ENCODE results near the gene NEUROD1. TPM values are rescaled to one million over a fixed set of nuclear protein-coding genes. Genes with fewer than 3 reads are reported as not detected.

The NEUROD1 gene
- total RNA-seq, 2 donors from 2014 or later, result not detected

DNA sequence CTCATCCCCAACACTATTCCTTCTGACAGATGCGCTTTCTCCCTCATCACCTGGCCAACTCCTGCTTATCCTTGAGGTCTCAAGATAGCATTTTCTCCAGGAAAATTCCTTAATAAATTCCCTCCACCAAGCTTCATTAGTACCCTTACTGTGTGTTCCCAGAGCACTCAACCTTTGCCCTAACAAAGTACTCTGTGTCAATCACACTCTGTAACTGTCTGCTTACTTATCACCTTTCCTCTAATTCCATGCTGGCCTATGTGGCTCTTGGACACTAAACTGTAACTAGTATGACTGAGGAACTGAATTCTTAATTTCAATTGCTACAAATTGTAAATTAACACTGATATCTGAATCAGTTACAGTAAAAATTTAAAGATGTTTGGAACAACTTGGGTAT is 17.9 kb upstream of the NEUROD1 start:
- TF ChIP-seq POLR2AphosphoS5 (IDR thresholded peaks at IDR 0.05) (no peak), CTCF (IDR thresholded peaks at IDR 0.05) (no peak), POLR2A (IDR thresholded peaks at IDR 0.05) (no peak)
- H3K4me1 ChIP-seq (replicated peaks), result no peaks in the 10 kb centered on the region
- H3K9me3 ChIP-seq, result no peaks in the 10 kb centered on the region
- no peak overlapping the region for H3K27ac ChIP-seq
- intact Hi-C loops (cut with DNase I), result no loop called here
- H3K27me3 ChIP-seq (replicated peaks; ENCODE audit: insufficient read depth), result no peaks in the 10 kb centered on the region
- WGBS, result 97% methylated on average over 1 of the region's 1 CpG
- no peak overlapping the region for H3K4me3 ChIP-seq
- no peak for DNase-seq (ENCODE audit: low spot score)
- no peaks in the 10 kb centered on the region for H3K36me3 ChIP-seq

DNA sequence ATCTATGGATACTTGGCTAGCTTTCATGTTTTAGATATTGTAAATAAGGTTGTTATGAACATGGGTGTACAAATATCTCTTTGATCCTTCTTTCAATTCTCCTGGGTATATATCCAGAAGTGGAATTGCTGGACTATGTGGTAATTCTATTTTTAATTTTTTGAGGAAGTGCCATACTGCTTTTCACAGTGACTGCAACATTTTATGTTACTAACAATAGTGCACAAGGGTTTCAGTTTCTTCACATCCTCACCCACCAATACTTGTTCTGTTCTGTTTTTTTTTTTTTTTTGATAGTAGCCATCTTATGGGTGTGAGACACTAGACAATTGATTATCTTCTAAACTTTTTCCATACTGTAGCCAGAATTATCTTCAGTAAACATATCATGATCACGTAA is 17.3 kb upstream of the NEUROD1 start:
- no peak overlapping the region for H3K4me3 ChIP-seq
- no peak for DNase-seq (ENCODE audit: low spot score)
- H3K27me3 ChIP-seq (replicated peaks; ENCODE audit: insufficient read depth), result no peaks in the 10 kb centered on the region
- WGBS, result 90% methylated on average over 1 of the region's 1 CpG
- H3K9me3 ChIP-seq, result no peaks in the 10 kb centered on the region
- H3K36me3 ChIP-seq, result no peaks in the 10 kb centered on the region
- no peak overlapping the region for H3K27ac ChIP-seq
- TF ChIP-seq POLR2A (IDR thresholded peaks at IDR 0.05) (no peak), CTCF (IDR thresholded peaks at IDR 0.05) (no peak), POLR2AphosphoS5 (IDR thresholded peaks at IDR 0.05) (no peak)
- no peaks in the 10 kb centered on the region for H3K4me1 ChIP-seq (replicated peaks)
- intact Hi-C loops (cut with DNase I), result no loop called here

GRCh38 chr2:181697126-181697525 is 16.8 kb upstream of the NEUROD1 start:
- H3K4me3 ChIP-seq, result no peak overlapping the region
- no peak for TF ChIP-seq POLR2AphosphoS5 (IDR thresholded peaks at IDR 0.05)
- TF ChIP-seq POLR2A (IDR thresholded peaks at IDR 0.05), result no peak
- no peak for TF ChIP-seq CTCF (IDR thresholded peaks at IDR 0.05)
- H3K9me3 ChIP-seq, result no peaks in the 10 kb centered on the region
- no peak overlapping the region for H3K27ac ChIP-seq
- no peak for DNase-seq (ENCODE audit: low spot score)
- no peaks in the 10 kb centered on the region for H3K36me3 ChIP-seq
- no peaks in the 10 kb centered on the region for H3K27me3 ChIP-seq (replicated peaks; ENCODE audit: insufficient read depth)
- no peaks in the 10 kb centered on the region for H3K4me1 ChIP-seq (replicated peaks)
- 91% methylated on average over 6 of the region's 6 CpGs for whole genome bisulfite sequencing
- intact Hi-C loops (cut with DNase I), result no loop called here

DNA sequence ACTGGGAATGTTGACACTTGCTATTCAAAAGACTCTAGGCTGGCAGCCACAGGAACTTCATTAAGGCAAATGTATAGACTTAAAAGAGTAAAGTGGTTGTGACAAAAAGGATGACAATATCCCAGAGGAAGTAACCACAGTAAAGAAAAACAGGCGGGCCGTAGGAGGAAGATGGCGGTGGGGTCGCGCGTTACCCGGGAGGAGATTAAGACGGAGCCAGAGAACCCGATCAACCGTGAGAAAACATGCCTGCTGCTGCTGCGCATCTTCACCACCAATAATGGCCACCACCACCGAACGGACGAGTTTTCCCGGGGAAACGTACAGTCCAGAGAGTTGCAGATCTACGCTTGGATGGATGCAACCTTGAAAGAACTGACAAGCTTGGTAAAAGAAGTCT is 14.0 kb upstream of the NEUROD1 start:
- no peaks in the 10 kb centered on the region for H3K36me3 ChIP-seq
- WGBS, result 82% methylated on average over 17 of the region's 17 CpGs
- H3K4me1 ChIP-seq (replicated peaks), result no peaks in the 10 kb centered on the region
- no peak overlapping the region for H3K27ac ChIP-seq
- no peaks in the 10 kb centered on the region for H3K9me3 ChIP-seq
- DNase-seq (ENCODE audit: low spot score), result no peak
- no peak overlapping the region for H3K4me3 ChIP-seq
- H3K27me3 ChIP-seq (replicated peaks; ENCODE audit: insufficient read depth), result peaks cover 3% of the 10 kb centered on the region
- TF ChIP-seq POLR2AphosphoS5 (IDR thresholded peaks at IDR 0.05) (no peak), CTCF (IDR thresholded peaks at IDR 0.05) (no peak), POLR2A (IDR thresholded peaks at IDR 0.05) (no peak)
- intact Hi-C loops (cut with DNase I), result no loop called here

DNA sequence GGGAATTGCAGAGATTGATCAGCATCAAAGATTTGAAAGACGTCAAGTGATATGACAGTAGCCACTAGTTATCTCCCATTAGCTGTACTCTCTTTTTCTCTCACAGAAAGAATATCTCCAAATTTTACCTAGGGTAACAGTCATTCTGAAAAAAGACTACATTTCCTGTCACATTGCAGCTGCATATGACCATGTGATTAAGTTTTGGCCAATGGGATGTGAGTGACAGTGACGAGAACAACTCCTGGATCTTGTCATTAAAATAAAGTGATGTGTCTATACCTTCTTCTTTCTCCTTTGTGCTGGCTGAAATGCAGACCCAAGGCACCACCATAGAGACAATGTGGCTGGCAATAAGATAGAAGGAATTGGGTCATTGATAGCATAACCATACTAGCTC is 10.5 kb upstream of the NEUROD1 start:
- no peak for TF ChIP-seq CTCF (IDR thresholded peaks at IDR 0.05)
- no peak for TF ChIP-seq POLR2AphosphoS5 (IDR thresholded peaks at IDR 0.05)
- TF ChIP-seq POLR2A (IDR thresholded peaks at IDR 0.05), result no peak
- WGBS, result 94% methylated on average over 2 of the region's 2 CpGs
- Histone ChIP-seq H3K36me3 (no peaks in the 10 kb centered on the region), H3K9me3 (no peaks in the 10 kb centered on the region), H3K4me1 (replicated peaks) (no peaks in the 10 kb centered on the region), H3K27me3 (replicated peaks; ENCODE audit: insufficient read depth) (peaks cover 5% of the 10 kb centered on the region), H3K27ac (no peak overlapping the region), H3K4me3 (no peak overlapping the region)
- intact Hi-C loops (cut with DNase I), result no loop called here
- DNase-seq (ENCODE audit: low spot score), result no peak

Data from prostate gland (tissue), 2 donors.